ENCODE measurements around the gene KLF7. TPM values are rescaled to one million over a fixed set of nuclear protein-coding genes. Genes with fewer than 3 reads are reported as not detected.

KLF7 gene
- total RNA-seq, 1 experiment from 2014 or later: 32.2 TPM

DNA sequence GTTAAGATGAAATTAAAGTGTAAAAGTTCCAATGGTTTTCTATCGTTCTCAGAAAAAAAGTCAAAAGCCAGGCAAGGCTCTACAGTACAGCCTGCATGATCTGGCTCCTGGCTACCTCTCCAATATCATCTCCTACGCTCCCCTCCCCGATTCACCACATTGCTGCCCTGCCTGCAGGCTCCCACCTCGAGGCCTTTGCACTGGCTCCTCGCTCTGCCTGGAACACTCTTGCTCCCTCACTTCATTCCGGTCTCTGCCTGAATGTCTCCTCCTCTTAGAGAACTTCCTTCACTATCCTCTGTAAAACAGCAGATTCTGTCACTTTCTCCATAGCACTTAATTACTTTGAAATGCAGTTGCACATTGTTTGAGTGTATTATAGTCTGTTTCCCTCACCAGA lies 72.5 kb downstream of the KLF7 start:
- H3K27ac Mint-ChIP-seq: peak overlapping the region; percentile 68 to 96 (median 94); a peak in 6 of 7 replicates
- Histone ChIP-seq H2BK5ac (ENCODE audit: insufficient read length, low read length) (no peak overlapping the region), H4K8ac (replicated peaks; ENCODE audit: insufficient read length, low read depth, low read length) (no peak overlapping the region), H2AFZ (ENCODE audit: low read length) (no peak overlapping the region), H3K56ac (ENCODE audit: insufficient read length, low read depth, low read length) (no peak overlapping the region), H3K14ac (ENCODE audit: insufficient read depth, low read length) (no peak overlapping the region; the same call in 1 of the 2 replicates), H3K79me1 (ENCODE audit: insufficient read depth, low read depth, low read length, poor library complexity, severe bottlenecking) (no peaks in the 10 kb centered on the region), H3K23ac (ENCODE audit: insufficient read length, low read depth, low read length) (no peak overlapping the region), H2BK20ac (ENCODE audit: low read depth, low read length, poor library complexity, severe bottlenecking) (no peak overlapping the region), H3K9me3 (ENCODE audit: control insufficient read depth, low read depth, low read length) (no peaks in the 10 kb centered on the region), H3K9ac (ENCODE audit: extremely low read depth, insufficient read length, low read length) (no peak overlapping the region), H3K79me2 (ENCODE audit: insufficient read depth, low read length) (peaks cover 3% of the 10 kb centered on the region; the same call in 1 of the 2 replicates), H3K23me2 (ENCODE audit: insufficient read length, low read depth, low read length, poor library complexity, severe bottlenecking) (no peaks in the 10 kb centered on the region), H3K27me3 (ENCODE audit: insufficient read depth, low read length) (no peaks in the 10 kb centered on the region), H4K91ac (ENCODE audit: insufficient read length, low read depth, low read length) (no peak overlapping the region), H2BK12ac (ENCODE audit: insufficient read length, low read depth, low read length) (no peak overlapping the region), H2BK120ac (ENCODE audit: low read depth, low read length, poor library complexity, severe bottlenecking) (no peak overlapping the region), H4K20me1 (ENCODE audit: control insufficient read depth, insufficient read depth, insufficient read length) (no peaks in the 10 kb centered on the region), H3K4ac (ENCODE audit: low read depth, low read length) (no peak overlapping the region), H3K4me2 (ENCODE audit: insufficient read depth, insufficient read length, low read length) (peak overlapping the region; percentile 17), H2BK15ac (ENCODE audit: low read depth, low read length) (no peak overlapping the region), H3K18ac (ENCODE audit: insufficient read length, low read depth, low read length) (peak overlapping the region; percentile 39), H3K4me1 (ENCODE audit: insufficient read depth, low read length) (peaks cover 28% of the 10 kb centered on the region), H3T11ph (ENCODE audit: low read length) (no peak overlapping the region), H2AK5ac (ENCODE audit: insufficient read length, low read length) (no peak overlapping the region), H3K27ac (ENCODE audit: insufficient read length, low read depth, low read length) (peak overlapping the region; percentile 74), H4K5ac (ENCODE audit: insufficient read length, low read depth, low read length) (no peak overlapping the region)
- TF ChIP-seq, protein P1, sequence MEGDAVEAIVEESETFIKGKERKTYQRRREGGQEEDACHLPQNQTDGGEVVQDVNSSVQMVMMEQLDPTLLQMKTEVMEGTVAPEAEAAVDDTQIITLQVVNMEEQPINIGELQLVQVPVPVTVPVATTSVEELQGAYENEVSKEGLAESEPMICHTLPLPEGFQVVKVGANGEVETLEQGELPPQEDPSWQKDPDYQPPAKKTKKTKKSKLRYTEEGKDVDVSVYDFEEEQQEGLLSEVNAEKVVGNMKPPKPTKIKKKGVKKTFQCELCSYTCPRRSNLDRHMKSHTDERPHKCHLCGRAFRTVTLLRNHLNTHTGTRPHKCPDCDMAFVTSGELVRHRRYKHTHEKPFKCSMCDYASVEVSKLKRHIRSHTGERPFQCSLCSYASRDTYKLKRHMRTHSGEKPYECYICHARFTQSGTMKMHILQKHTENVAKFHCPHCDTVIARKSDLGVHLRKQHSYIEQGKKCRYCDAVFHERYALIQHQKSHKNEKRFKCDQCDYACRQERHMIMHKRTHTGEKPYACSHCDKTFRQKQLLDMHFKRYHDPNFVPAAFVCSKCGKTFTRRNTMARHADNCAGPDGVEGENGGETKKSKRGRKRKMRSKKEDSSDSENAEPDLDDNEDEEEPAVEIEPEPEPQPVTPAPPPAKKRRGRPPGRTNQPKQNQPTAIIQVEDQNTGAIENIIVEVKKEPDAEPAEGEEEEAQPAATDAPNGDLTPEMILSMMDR (conservative IDR thresholded peaks at IDR 0.05): no peak
- no peaks in the 10 kb centered on the region for H3K9me3 Mint-ChIP-seq
- no CpG with 5 or more reads among the region's 6 CpGs for WGBS (ENCODE audit: extremely low coverage, insufficient read length, low lambda C conversion rate)
- peaks cover 68 to 79% of the 10 kb centered on the region in 2 experiments for H3K4me1 Mint-ChIP-seq
- peak overlapping the region; percentile 5 to 19; a peak in 3 of 5 replicates for H3K4me3 Mint-ChIP-seq
- no peaks in the 10 kb centered on the region for H3K27me3 Mint-ChIP-seq (ENCODE audit: low read depth)
- peaks cover 0 to 3% (median 2%) of the 10 kb centered on the region in 3 experiments; a peak in 3 of 7 replicates for H3K36me3 Mint-ChIP-seq (ENCODE audit: insufficient read depth in 1 of 3, low read depth in 3 of 3)
- DNase-seq: peak; percentile 68
